Measurements from ENCODE around the gene MEGF9. TPM values are rescaled to one million over a fixed set of nuclear protein-coding genes. Genes with fewer than 3 reads are reported as not detected.
A peak's percentile ranks its signal among the peaks of the same experiment; 100 is the strongest.

The MEGF9 gene
- total RNA-seq, 1 donor from 2014 or later, result 28.0 TPM

DNA sequence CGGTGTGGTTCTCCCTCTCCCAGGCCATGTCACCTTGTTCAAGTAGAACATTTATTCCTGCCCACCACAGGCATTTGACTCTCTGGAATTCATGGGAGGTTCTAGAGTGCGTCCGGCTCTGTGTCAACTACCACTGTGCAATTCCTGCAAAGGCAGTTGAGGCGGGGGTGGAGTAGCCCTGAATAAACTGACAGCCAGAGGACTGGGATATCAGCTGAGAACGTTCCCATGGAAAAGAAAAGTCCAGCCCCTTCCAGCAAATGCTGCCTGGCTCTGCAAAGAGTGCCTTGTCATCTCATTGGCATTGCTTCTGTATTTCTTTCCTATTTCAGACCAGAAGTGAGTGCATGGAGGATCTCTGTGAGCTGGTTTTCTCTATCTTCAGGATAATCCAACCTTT, 18.9 kb upstream of the MEGF9 start:
- peak; percentile 90 for DNase-seq (ENCODE audit: low read depth)

DNA sequence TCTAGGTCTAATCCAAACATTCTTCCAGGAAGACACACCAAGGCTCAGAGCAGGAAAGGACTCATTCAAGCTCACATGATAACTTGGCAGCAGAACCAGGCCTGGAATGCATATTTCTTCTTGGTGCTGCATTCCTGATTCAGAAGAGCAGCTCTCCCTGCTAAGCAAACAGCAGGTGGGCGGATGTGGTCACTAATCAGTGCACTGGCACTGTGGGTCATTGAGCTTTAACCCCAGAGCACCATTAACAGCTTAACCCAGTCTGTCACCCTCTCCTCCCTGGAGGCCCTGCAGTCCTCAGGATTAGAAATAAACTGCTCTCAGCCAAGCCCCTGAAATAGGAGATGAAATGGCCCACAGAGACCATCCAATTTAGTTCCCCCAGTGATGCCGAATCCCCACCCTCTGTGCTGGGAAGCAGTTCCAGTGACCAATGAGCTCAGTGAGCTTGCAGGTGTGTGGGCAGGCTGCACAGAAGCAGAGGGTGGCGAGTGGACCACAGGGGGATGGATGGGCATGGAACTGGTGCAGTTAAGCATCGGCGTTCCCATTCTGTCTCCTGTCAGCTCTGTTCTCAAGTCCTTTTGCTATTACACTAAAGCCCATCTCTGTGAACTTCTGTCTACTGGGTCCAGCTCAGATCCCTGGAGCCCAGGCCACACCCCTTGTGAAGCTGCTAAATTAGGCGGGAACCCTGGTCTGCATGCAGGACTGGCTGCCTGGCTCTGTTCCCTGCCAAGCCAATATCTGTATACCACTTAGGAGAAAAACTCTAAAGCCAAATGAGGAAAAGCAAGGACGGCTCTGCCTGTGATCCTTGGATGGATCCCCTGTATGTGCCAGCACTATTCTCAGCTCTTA, 16.6 kb upstream of the MEGF9 start:
- DNase-seq (ENCODE audit: low read depth), result peak; percentile 98

- DNase-seq (ENCODE audit: low read depth), result peak; percentile 15
Measured at GRCh38 chr9:120729791-120730241, 15.5 kb upstream of the MEGF9 start.

DNA sequence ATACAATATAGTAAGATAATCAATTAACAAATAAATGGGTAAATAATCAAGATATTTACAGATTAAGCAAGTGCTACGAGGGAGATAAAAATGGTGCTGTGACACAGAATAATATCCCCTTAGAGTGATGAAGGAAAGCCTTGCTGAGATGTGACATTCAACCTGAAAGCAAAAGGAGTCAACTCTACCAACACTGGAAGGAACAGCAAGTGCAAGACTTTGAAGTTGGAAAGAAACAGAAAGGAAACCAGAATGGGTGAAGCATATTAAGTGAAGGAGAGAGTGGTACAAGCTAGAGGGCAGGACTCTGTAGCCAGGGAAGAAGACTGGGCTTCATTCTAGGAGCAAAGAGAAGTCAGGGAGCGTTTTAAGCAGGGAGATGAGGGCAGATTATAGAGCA, 12.2 kb upstream of the MEGF9 start:
- no peak for DNase-seq (ENCODE audit: low read depth)

DNA sequence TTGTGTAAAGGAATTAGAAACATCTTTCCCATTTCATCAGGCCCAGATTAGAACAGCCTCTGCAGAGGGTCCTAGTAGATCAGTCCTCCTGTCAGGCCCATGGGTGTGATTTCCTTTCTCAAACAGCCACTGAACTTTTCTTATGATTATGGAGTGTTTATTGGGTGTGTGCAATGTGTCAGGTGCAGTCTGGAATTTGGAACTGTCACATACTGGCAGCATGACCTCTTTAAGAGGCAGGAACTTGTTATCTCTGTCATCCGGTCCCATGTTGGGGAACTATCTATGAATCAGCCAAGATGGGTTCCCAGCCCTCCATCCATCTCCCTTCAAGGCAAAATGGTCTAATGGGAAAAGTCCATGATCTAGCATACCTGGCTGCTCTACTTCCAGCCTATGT, 11.6 kb upstream of the MEGF9 start:
- no peak for DNase-seq (ENCODE audit: low read depth)

- no peak for DNase-seq (ENCODE audit: low read depth)
Measured at GRCh38 chr9:120724757-120725400, 10.6 kb upstream of the MEGF9 start.

GRCh38 chr9:120723565-120723964, 9.3 kb upstream of the MEGF9 start:
- DNase-seq (ENCODE audit: low read depth), result peak; percentile 8

DNA sequence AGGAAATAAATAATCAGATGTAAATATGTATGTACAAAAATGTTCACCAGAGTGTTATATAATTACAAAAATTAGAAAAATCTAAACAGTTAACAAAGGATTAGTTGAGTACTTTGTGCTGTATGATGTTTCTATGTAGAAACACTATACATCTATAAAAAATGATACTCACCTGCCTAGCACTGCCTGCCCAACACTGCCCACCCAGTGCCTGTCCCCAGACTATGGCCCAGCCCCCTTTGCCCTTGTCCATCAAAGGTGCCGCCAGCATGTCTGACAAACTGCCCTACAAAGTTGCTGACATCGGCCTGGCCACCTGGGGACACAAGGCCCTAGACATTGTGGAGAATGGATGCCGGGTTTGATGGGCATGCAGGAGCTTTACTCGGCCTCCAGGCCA, 6.1 kb upstream of the MEGF9 start:
- no peak for DNase-seq (ENCODE audit: low read depth)

GRCh38 chr9:120718316-120718715, 4.0 kb upstream of the MEGF9 start:
- no peak for DNase-seq (ENCODE audit: low read depth)

GRCh38 chr9:120717176-120717575, 2.9 kb upstream of the MEGF9 start:
- no peak for DNase-seq (ENCODE audit: low read depth)

- DNase-seq (ENCODE audit: low read depth), result no peak
Measured at GRCh38 chr9:120716483-120716882, 2.2 kb upstream of the MEGF9 start.

DNA sequence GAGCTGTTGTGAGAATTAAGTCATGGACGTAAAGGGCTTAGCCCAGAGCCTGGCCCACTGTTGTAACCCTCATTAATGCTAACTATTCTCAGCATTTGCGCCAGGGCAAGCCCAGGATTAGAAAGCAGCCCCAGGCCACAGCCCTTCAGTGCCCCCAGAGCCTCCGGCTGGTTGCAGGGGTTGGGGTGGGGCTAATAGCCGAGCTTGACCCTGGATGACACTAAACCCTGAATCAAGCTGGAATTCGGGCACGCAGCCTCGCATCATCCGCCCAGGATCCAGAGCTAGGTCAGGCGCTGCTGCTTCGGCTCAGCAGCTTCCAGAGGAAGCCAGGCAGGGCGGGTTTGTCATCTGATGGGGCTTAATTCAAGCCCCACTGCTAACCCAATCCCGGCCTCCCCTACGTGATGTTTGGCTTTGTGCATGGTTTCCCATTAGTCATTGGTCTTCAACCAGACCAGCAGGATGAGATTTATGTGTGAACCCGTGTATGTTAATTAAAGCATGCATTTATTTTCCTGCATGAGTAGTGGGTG, 1.2 kb upstream of the MEGF9 start:
- peak; percentile 85 for DNase-seq (ENCODE audit: low read depth)

- DNase-seq (ENCODE audit: low read depth), result no peak
Measured at GRCh38 chr9:120714846-120715388, 647 bp upstream of the MEGF9 start.

- DNase-seq (ENCODE audit: low read depth), result no peak
Measured at GRCh38 chr9:120713257-120714087, 798 bp downstream of the MEGF9 start.

DNA sequence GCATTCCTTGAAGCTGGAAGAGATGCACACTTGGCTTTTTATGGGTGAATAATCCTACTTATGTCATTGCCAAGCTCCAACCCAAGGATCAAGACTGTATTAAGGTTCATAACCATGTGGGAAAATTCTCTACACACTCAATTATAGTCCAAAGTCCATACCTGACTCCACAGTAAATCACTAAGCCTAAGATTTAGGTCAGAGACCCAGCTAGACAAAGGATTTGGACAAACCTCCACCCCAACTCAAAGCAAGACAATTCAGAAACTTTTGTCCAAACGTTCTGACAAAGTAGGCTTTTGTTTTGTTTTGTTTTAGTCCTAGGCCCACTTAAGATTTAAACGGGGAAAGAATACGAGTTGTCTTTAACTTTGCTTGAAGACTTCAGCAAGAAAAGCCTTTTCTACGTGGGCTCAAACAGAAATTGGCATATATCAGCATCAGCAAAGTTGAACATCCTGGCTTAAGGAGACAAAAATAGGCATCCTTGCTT, 1.7 kb downstream of the MEGF9 start:
- no peak for DNase-seq (ENCODE audit: low read depth)

- DNase-seq (ENCODE audit: low read depth), result no peak
Measured at GRCh38 chr9:120711841-120712538, 2.3 kb downstream of the MEGF9 start.

DNA sequence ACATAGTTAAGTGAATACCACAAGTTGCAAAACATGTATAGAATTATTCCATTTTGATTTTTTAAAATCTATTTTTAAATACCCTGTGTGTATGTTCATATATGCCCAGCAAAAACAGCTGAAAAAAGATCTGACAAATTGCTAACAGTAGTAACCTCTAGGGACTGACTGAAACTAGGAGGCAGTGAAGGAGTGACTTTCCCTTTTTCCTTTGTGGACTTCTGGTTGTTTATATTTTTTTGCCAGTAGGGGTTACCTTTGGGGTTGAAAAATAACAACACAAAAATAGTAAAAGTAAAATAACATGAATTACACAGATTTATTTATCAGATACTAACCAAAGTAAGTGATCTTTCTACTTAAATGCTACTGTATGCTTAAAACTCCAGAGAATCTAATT, 2.9 kb downstream of the MEGF9 start:
- no peak for DNase-seq (ENCODE audit: low read depth)

- peak; percentile 89 for DNase-seq (ENCODE audit: low read depth)
Measured at GRCh38 chr9:120710110-120710981, 3.9 kb downstream of the MEGF9 start.

GRCh38 chr9:120708526-120709224, 5.6 kb downstream of the MEGF9 start:
- DNase-seq (ENCODE audit: low read depth), result peak; percentile 62

All from renal cortical epithelial cell (primary cell).